GM12873 (cell line): ENCODE data around the gene CUEDC1.

Experiments
- TF ChIP-seq, protein P1 (sequence below): IDR thresholded peaks from 2 replicates; pipeline ENCODE4 v1.5.1; 2012; ENCODE audit warnings: low read depth, mild to moderate bottlenecking, moderate library complexity, low read length, control low read depth; ENCODE audit not compliant: insufficient read depth; ENCODE audit errors: missing control alignments

Gene CUEDC1

DNA sequence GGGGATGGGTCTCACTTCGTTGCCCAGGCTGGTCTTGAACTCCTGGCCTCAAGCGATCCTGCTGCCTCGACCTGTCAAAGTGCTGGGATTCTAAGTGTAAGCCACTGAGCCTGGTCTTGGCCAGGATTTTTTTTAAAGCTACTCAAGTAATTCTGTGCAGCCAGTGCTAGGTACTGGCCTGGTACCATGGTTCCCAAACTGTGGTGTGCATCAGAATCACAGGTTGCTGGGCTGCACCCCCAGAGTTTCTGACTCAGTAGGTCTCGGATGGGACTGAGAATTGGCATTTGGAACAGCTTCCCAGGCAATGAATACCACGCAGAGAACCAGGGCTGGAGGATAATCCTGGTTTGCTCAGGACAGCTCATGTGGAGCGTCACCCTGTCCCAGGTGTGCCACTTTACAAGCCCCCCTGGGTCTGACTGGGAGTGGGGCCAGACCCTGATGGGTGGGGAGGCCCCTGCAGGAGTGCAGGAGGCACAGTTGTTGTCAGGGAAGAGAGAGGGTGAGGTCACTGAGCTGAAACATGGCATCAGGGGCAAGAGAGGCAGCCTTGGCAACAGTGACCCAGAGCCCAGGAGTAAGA lies 94.7 kb downstream of the CUEDC1 start:
- TF ChIP-seq, protein P1, sequence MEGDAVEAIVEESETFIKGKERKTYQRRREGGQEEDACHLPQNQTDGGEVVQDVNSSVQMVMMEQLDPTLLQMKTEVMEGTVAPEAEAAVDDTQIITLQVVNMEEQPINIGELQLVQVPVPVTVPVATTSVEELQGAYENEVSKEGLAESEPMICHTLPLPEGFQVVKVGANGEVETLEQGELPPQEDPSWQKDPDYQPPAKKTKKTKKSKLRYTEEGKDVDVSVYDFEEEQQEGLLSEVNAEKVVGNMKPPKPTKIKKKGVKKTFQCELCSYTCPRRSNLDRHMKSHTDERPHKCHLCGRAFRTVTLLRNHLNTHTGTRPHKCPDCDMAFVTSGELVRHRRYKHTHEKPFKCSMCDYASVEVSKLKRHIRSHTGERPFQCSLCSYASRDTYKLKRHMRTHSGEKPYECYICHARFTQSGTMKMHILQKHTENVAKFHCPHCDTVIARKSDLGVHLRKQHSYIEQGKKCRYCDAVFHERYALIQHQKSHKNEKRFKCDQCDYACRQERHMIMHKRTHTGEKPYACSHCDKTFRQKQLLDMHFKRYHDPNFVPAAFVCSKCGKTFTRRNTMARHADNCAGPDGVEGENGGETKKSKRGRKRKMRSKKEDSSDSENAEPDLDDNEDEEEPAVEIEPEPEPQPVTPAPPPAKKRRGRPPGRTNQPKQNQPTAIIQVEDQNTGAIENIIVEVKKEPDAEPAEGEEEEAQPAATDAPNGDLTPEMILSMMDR, result no peak

DNA sequence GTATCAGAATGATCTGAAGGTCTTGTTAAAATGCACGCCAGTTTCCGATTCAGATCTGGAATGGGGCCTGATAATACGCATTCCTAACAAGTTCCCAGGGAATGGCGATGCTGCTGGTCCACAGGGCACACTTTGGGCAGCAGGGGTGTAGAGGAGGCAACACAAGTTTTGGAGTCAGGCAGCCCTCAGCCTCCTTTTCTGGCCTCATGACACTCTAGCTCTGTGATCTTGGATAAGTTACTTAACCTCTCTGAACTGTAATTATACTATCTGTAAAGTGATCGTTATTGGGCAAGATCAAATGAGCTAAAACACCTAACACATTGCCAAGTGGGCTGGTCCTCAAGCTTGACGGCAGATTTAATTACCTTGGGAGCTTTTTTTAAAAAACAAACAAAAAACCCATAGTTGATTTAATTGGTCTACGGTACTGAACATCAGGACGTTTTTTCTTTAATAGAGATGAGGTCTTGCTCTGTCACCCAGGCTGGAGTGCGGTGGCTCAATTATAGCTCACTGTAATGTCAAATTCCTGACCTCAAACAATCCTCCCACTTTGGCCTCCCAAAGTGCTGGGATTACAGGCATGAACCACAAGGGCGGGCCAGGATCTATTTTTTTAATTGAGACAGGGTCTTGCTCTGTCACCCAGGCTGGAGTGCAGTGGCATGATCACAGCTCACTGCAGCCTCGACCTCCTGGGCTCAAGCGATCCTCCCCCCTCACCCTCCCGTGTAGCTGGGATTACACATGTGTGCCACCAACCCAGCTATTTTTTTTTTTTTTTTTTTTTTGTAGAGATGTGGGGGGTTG lies 95.4 kb downstream of the CUEDC1 start:
- TF ChIP-seq, protein P1, result no peak

DNA sequence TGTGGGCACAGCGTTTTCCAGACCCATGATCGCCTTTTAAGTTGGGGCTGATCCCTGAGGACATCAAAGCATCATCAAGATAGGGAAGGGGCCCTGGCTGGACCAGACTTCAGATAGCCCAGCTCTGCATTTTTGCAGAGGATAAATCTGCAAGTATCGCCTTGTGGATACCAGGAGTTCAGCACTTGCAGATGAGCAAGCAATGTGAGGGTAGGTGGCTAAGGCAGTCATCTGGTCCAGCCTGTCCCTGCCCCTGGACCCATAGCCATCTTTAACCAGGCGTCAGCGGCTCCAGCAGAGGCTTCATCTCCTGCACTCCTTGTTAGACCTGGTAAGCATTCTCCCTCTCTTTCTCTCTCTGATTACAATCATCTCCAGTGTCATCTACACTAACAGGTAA lies 96.4 kb downstream of the CUEDC1 start:
- TF ChIP-seq, protein P1, result no peak

- TF ChIP-seq, protein P1, result no peak
Measured at GRCh38 chr17:57856792-57857620, 98.2 kb downstream of the CUEDC1 start.

- TF ChIP-seq, protein P1, result no peak
Measured at GRCh38 chr17:57855391-57856035, 99.7 kb downstream of the CUEDC1 start.

DNA sequence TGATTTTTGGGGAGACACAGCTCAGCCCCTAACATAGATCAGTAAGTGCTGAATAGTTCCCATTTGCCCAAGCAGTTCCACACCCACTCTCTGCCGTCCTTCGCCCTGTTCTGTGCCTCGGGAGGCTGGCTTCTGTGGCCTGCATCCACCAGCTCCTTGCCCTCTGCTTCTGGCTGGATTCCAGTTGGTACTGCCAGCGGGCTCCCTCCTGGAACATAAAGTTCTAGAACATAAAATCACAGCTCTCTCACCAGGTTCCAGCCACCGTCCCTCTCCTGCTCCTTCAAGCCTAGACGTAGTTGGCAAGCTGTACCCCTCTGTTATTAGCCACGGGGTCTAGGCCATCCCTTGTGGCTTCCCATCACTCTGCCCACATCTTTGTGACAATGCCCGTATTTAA lies 101.5 kb downstream of the CUEDC1 start:
- TF ChIP-seq, protein P1, result no peak

DNA sequence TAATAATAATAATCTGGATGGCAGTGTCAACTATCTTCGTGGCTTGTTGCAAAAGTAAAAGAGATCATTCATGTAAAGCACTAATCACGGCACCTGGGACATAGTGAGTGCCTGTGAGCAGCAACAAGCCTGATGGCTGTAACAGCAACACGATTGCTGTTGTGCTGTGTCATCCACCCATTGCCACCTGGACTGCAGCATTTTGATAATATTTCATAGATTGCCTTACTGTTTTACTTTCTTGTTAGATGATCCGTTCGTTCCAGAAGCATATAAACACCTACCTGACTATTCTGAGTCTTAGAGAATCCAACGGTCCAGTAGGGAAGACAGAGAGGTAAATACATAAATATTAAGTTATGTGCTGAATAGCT lies 102.3 kb downstream of the CUEDC1 start:
- TF ChIP-seq, protein P1, result no peak
